Cardiac fibroblast (primary cell): ENCODE results near the gene RPL21.

ENCODE experiments used
- DNase-seq, 2 donors: peaks; one replicate each; pipeline versions ENCODE4 v3.0.0 to v3.0.0-alpha.2; 2010; ENCODE audit warnings: low read depth in 2 of 2
- H3K4me3 ChIP-seq, 2 donors: replicated peaks in 1 of 2; 1 replicate in 1 of 2; 2 replicates in 1 of 2; pipeline ENCODE4 v1.5.1; 2011; ENCODE audit warnings: low read depth in 2 of 2, low read length in 2 of 2, mild to moderate bottlenecking in 2 of 2, moderate library complexity in 1 of 2
- CTCF ChIP-seq: IDR thresholded peaks from one replicate; pipeline ENCODE4 v1.5.1; 2011; ENCODE audit warnings: low read depth, mild to moderate bottlenecking, low read length, inconsistent platforms

RPL21 gene

GRCh38 chr13:27302643-27303262, 51.4 kb downstream of the RPL21 start:
- DNase-seq = no peak
- no peak for TF ChIP-seq CTCF
- H3K4me3 ChIP-seq = no peak overlapping the region

- no peak overlapping the region for H3K4me3 ChIP-seq
- TF ChIP-seq CTCF = no peak
- DNase-seq = no peak
Measured at GRCh38 chr13:27304099-27304498, 52.7 kb downstream of the RPL21 start.

- no peak for DNase-seq
- TF ChIP-seq CTCF = no peak
- no peak overlapping the region for H3K4me3 ChIP-seq
Measured at GRCh38 chr13:27304611-27305010, 53.3 kb downstream of the RPL21 start.
